Measurements from ENCODE around the gene MEGF10.
"Not testable (repeated sequence)": the region's sequence is repeated elsewhere in the genome, so short reads cannot be mapped to it uniquely, and the experiment has no call there.

- not testable (repeated sequence) for TF ChIP-seq HDAC2 (IDR thresholded peaks at IDR 0.05); CBFB (IDR thresholded peaks at IDR 0.05; ENCODE audit: low read depth); FOS (IDR thresholded peaks at IDR 0.05; ENCODE audit: borderline replicate concordance, extremely low read depth, insufficient read length); POLR2AphosphoS5 (IDR thresholded peaks at IDR 0.05; ENCODE audit: low read length)
- TF ChIP-seq, protein P1, sequence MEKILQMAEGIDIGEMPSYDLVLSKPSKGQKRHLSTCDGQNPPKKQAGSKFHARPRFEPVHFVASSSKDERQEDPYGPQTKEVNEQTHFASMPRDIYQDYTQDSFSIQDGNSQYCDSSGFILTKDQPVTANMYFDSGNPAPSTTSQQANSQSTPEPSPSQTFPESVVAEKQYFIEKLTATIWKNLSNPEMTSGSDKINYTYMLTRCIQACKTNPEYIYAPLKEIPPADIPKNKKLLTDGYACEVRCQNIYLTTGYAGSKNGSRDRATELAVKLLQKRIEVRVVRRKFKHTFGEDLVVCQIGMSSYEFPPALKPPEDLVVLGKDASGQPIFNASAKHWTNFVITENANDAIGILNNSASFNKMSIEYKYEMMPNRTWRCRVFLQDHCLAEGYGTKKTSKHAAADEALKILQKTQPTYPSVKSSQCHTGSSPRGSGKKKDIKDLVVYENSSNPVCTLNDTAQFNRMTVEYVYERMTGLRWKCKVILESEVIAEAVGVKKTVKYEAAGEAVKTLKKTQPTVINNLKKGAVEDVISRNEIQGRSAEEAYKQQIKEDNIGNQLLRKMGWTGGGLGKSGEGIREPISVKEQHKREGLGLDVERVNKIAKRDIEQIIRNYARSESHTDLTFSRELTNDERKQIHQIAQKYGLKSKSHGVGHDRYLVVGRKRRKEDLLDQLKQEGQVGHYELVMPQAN (conservative IDR thresholded peaks at IDR 0.05) = not testable (repeated sequence)
- TF ChIP-seq, protein P2, sequence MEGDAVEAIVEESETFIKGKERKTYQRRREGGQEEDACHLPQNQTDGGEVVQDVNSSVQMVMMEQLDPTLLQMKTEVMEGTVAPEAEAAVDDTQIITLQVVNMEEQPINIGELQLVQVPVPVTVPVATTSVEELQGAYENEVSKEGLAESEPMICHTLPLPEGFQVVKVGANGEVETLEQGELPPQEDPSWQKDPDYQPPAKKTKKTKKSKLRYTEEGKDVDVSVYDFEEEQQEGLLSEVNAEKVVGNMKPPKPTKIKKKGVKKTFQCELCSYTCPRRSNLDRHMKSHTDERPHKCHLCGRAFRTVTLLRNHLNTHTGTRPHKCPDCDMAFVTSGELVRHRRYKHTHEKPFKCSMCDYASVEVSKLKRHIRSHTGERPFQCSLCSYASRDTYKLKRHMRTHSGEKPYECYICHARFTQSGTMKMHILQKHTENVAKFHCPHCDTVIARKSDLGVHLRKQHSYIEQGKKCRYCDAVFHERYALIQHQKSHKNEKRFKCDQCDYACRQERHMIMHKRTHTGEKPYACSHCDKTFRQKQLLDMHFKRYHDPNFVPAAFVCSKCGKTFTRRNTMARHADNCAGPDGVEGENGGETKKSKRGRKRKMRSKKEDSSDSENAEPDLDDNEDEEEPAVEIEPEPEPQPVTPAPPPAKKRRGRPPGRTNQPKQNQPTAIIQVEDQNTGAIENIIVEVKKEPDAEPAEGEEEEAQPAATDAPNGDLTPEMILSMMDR (IDR thresholded peaks at IDR 0.05 in 2 of 3, conservative IDR thresholded peaks at IDR 0.05 in 1 of 3; ENCODE audit: control insufficient read depth in 2 of 3, extremely low read depth in 1 of 3, insufficient read depth in 1 of 3, low read depth in 3 of 3, low read length in 3 of 3) = not testable (repeated sequence)
- TF ChIP-seq, protein P3, sequence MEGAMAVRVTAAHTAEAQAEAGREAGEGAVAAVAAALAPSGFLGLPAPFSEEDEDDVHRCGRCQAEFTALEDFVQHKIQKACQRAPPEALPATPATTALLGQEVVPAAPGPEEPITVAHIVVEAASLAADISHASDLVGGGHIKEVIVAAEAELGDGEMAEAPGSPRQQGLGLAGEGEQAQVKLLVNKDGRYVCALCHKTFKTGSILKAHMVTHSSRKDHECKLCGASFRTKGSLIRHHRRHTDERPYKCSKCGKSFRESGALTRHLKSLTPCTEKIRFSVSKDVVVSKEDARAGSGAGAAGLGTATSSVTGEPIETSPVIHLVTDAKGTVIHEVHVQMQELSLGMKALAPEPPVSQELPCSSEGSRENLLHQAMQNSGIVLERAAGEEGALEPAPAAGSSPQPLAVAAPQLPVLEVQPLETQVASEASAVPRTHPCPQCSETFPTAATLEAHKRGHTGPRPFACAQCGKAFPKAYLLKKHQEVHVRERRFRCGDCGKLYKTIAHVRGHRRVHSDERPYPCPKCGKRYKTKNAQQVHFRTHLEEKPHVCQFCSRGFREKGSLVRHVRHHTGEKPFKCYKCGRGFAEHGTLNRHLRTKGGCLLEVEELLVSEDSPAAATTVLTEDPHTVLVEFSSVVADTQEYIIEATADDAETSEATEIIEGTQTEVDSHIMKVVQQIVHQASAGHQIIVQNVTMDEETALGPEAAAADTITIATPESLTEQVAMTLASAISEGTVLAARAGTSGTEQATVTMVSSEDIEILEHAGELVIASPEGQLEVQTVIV (IDR thresholded peaks at IDR 0.05; ENCODE audit: borderline replicate concordance, partially characterized antibody) = not testable (repeated sequence)
These were observed 25.1 kb upstream of the MEGF10 start for GRCh38 chr5:127265473-127265872.
